Coronary artery (tissue), 2 donors: ENCODE results near the gene MZF1.

Experiments
- DNase-seq: peaks from one replicate; pipeline ENCODE4 v3.0.0-alpha.2; 2017; ENCODE audit warnings: low spot score
- H3K27ac ChIP-seq, 2 donors: fragments of 200-600 bp; sonication (generic); one replicate each; pipeline ENCODE4 v1.5.1; 2016 to 2019
- H3K4me3 ChIP-seq: fragments of 200-600 bp; sonication (generic); 2 replicates; pipeline ENCODE4 v1.5.1; 2016; ENCODE audit warnings: mild to moderate bottlenecking, moderate library complexity
- CTCF ChIP-seq: fragments of 200-600 bp; sonication (generic); IDR thresholded peaks from one replicate; pipeline ENCODE4 v1.5.1; 2019; ENCODE audit warnings: antibody characterized with exemption

MZF1 gene

GRCh38 chr19:58538257-58539168 is 34.6 kb downstream of the MZF1 start:
- DNase-seq, result peak; percentile 62
- no peak for TF ChIP-seq CTCF
- Histone ChIP-seq H3K4me3 (peak overlapping the region; percentile 56), H3K27ac (peak overlapping the region in 1 of 2 donors; percentile 26)

GRCh38 chr19:58536852-58537798 is 36.0 kb downstream of the MZF1 start:
- H3K27ac ChIP-seq, result no peak overlapping the region
- H3K4me3 ChIP-seq, result no peak overlapping the region
- no peak for DNase-seq
- TF ChIP-seq CTCF, result no peak

- H3K27ac ChIP-seq, result no peak overlapping the region
- H3K4me3 ChIP-seq, result no peak overlapping the region
- DNase-seq, result no peak
- TF ChIP-seq CTCF, result no peak
These were observed 37.3 kb downstream of the MZF1 start for GRCh38 chr19:58535857-58536256.

GRCh38 chr19:58531034-58531840 is 41.9 kb downstream of the MZF1 start:
- Histone ChIP-seq H3K4me3 (no peak overlapping the region), H3K27ac (no peak overlapping the region)
- DNase-seq, result no peak
- no peak for TF ChIP-seq CTCF

GRCh38 chr19:58529405-58529804 is 43.7 kb downstream of the MZF1 start:
- no peak for TF ChIP-seq CTCF

GRCh38 chr19:58522709-58523108 is 50.4 kb downstream of the MZF1 start:
- H3K4me3 ChIP-seq, result no peak overlapping the region
- no peak for DNase-seq
- no peak overlapping the region for H3K27ac ChIP-seq
- no peak for TF ChIP-seq CTCF

More at GRCh38 chr19:58529405-58529804, 43.7 kb downstream of the MZF1 start:
- no peak for DNase-seq
- H3K4me3 ChIP-seq, result no peak overlapping the region
- no peak overlapping the region for H3K27ac ChIP-seq
